Fibroblast of lung (primary cell): Measurements from ENCODE around the gene SMOC2. TPM values are rescaled to one million over a fixed set of nuclear protein-coding genes. Genes with fewer than 3 reads are reported as not detected.

ENCODE experiments used
- DNase-seq, 2 donors: peaks; one replicate each; pipeline versions ENCODE4 v3.0.0 to v3.0.0-alpha.2; 2010; ENCODE audit warnings: low read depth in 2 of 2
- H2AFZ ChIP-seq: 2 replicates; pipeline ENCODE4 v1.5.1; 2012; ENCODE audit warnings: low read length, control low read depth, inconsistent platforms
- H3K27ac ChIP-seq: 2 replicates; pipeline ENCODE4 v1.5.1; 2011; ENCODE audit warnings: low read length, control low read depth; ENCODE audit not compliant: insufficient read depth
- H3K27me3 ChIP-seq: 2 replicates; pipeline ENCODE4 v1.5.1; 2011; ENCODE audit warnings: mild to moderate bottlenecking, low read length; ENCODE audit not compliant: control insufficient read depth, insufficient read depth
- H3K36me3 ChIP-seq: 2 replicates; pipeline ENCODE4 v1.5.1; 2011; ENCODE audit warnings: low read length; ENCODE audit not compliant: control insufficient read depth, insufficient read depth
- H3K4me1 ChIP-seq: 2 replicates; pipeline ENCODE4 v1.5.1; 2011; ENCODE audit warnings: low read length; ENCODE audit not compliant: control insufficient read depth, insufficient read depth; ENCODE audit errors: extremely low read depth
- H3K4me2 ChIP-seq: 2 replicates; pipeline ENCODE4 v1.5.1; 2011; ENCODE audit warnings: low read length, control low read depth; ENCODE audit not compliant: insufficient read depth; ENCODE audit errors: extremely low read depth
- H3K4me3 ChIP-seq, 4 experiments: fragments of 200-600 bp in 1 of 4; sonication (generic) in 1 of 4; replicated peaks in 1 of 4; 2 replicates each; pipeline ENCODE4 v1.5.1; 2011 to 2016; ENCODE audit warnings: low read length in 4 of 4, low read depth in 3 of 4, mild to moderate bottlenecking in 3 of 4, control low read depth in 2 of 4, inconsistent platforms in 1 of 4, mixed read lengths in 1 of 4; ENCODE audit not compliant: insufficient read depth in 1 of 4; ENCODE audit errors: control extremely low read depth in 1 of 4
- H3K79me2 ChIP-seq: 2 replicates; pipeline ENCODE4 v1.5.1; 2012; ENCODE audit warnings: mild to moderate bottlenecking, low read length, inconsistent platforms; ENCODE audit not compliant: control insufficient read depth, insufficient read depth
- H3K9ac ChIP-seq: 2 replicates; pipeline ENCODE4 v1.5.1; 2011; ENCODE audit warnings: mild to moderate bottlenecking, low read length, control low read depth; ENCODE audit not compliant: insufficient read depth
- H3K9me3 ChIP-seq: 2 replicates; pipeline ENCODE4 v1.5.1; 2012; ENCODE audit warnings: low read depth, low read length; ENCODE audit not compliant: control insufficient read depth, insufficient read depth
- H4K20me1 ChIP-seq: 2 replicates; pipeline ENCODE4 v1.5.1; 2011; ENCODE audit warnings: low read length; ENCODE audit not compliant: control insufficient read depth, insufficient read depth; ENCODE audit errors: extremely low read depth
- EZH2 ChIP-seq: IDR thresholded peaks from 2 replicates; pipeline ENCODE4 v1.5.1; 2012; ENCODE audit warnings: low read length, control low read depth, mild to moderate bottlenecking; ENCODE audit errors: missing control alignments
- polyA plus RNA-seq, 2 donors: library from polyadenylated mRNA; depleted of rRNA in 1 of 2; stranded (reverse) in 1 of 2; unstranded in 1 of 2; fragments of >200 nt; gene quantifications; 2 replicates each; pipeline ENCODE4 v1.2.1, GENCODE V29; 2011 to 2012; ENCODE audit warnings: missing spikeins in 1 of 2
- total RNA-seq: library from RNA; depleted of rRNA; stranded (reverse); fragments of >200 nt; gene quantifications from 2 replicates; pipeline ENCODE4 v1.2.1, GENCODE V29; 2014
- TF ChIP-seq, protein P1 (sequence below), 2 donors: IDR thresholded peaks in 1 of 2; conservative IDR thresholded peaks in 1 of 2; 1 replicate in 1 of 2; 2 replicates in 1 of 2; pipeline ENCODE4 v1.5.1; 2011 to 2012; ENCODE audit warnings: low read length in 2 of 2, control low read depth in 1 of 2, inconsistent platforms in 1 of 2, low read depth in 1 of 2, mild to moderate bottlenecking in 1 of 2

Gene SMOC2
- total and polyA plus RNA-seq, 2 donors (not counting 1 experiment from before 2014, with no cell fraction given), result not detected

DNA sequence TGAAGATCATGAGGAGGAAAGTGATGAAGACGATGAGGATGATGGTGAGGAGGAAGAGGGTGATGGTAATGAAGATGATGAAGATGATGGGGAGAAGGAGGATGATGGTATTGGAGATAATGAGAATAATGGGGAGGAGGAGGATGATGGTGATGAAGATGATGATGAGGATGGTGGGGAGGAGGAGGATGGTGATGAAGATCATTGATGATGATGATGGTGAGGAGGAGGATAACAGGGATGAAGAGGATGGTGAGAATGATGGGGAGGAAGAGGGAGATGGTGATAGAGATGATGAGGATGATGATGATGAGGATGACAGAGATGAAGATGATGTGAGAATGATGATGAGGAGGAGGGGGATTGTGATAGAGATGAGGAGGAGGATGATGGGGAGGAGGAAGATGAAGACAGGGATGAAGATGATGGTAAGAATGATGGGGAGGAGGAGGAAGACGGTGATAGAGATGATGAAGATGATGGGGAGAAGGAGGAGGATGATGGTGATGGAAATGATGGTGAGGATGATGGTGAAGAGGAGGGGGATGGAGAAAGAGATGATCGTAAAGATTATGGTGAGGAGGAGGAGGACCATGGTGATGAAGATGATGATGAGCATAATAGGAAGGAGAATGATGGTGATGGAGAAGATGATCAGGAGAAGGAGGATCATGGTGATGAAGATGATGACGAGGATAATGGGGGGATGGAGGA, 273.7 kb downstream of the SMOC2 start:
- TF ChIP-seq, protein P1, sequence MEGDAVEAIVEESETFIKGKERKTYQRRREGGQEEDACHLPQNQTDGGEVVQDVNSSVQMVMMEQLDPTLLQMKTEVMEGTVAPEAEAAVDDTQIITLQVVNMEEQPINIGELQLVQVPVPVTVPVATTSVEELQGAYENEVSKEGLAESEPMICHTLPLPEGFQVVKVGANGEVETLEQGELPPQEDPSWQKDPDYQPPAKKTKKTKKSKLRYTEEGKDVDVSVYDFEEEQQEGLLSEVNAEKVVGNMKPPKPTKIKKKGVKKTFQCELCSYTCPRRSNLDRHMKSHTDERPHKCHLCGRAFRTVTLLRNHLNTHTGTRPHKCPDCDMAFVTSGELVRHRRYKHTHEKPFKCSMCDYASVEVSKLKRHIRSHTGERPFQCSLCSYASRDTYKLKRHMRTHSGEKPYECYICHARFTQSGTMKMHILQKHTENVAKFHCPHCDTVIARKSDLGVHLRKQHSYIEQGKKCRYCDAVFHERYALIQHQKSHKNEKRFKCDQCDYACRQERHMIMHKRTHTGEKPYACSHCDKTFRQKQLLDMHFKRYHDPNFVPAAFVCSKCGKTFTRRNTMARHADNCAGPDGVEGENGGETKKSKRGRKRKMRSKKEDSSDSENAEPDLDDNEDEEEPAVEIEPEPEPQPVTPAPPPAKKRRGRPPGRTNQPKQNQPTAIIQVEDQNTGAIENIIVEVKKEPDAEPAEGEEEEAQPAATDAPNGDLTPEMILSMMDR (conservative IDR thresholded peaks at IDR 0.05 in 1 of 2, IDR thresholded peaks at IDR 0.05 in 1 of 2; ENCODE audit: low read depth in 1 of 2, low read length in 2 of 2), result no peak
- TF ChIP-seq EZH2, result no peak
- Histone ChIP-seq H3K4me1 (no peaks in the 10 kb centered on the region), H3K4me2 (no peak overlapping the region), H4K20me1 (no peaks in the 10 kb centered on the region), H3K4me3 (no peak overlapping the region), H3K27ac (no peak overlapping the region), H3K27me3 (no peaks in the 10 kb centered on the region), H3K9ac (no peak overlapping the region), H3K79me2 (no peaks in the 10 kb centered on the region), H2AFZ (no peak overlapping the region), H3K9me3 (no peaks in the 10 kb centered on the region), H3K36me3 (no peaks in the 10 kb centered on the region)
- no peak for DNase-seq

DNA sequence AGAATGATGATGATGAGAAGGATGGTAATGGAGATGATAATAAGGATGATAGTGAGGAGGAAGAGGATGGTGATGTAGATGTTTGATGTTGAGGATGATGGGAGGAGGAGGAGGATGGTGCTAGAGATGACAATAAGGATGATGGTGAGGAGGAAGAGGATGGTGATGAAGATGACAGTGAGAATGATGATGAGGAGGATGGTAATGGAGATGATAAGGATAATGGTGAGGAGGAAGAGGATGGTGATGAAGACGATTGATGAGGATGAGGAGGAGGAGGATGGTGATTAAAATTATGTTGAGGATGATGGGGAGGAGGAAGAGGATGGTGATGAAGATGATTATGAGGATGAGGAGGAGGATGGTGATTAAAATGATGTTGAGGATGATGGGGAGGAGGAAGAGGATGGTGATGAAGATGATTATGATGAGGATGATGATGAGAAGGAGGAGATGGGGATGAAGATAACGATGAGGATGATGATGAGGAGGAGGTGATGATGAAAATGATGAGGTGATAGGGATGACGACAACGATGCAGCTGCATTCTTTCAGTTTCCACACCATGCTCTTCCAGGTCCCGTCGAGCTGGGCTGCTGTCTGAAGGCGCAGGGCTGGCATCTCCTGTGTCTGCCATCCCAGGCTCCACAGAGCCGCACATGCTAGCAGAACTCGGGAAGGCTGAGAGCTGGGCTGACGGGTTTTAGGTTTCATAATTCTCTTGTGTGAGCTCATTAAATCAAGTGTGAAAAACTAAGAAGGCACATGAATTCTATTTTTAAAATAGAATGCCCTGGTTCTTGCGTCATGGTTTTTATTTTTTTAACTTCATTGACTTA, 274.9 kb downstream of the SMOC2 start:
- Histone ChIP-seq H3K4me3 (no peak overlapping the region), H3K9ac (no peak overlapping the region), H3K4me2 (no peak overlapping the region), H3K4me1 (no peaks in the 10 kb centered on the region), H2AFZ (no peak overlapping the region), H3K27me3 (no peaks in the 10 kb centered on the region), H3K36me3 (no peaks in the 10 kb centered on the region), H4K20me1 (no peaks in the 10 kb centered on the region), H3K27ac (no peak overlapping the region), H3K9me3 (no peaks in the 10 kb centered on the region), H3K79me2 (no peaks in the 10 kb centered on the region)
- DNase-seq, result no peak
- TF ChIP-seq, protein P1 (conservative IDR thresholded peaks at IDR 0.05 in 1 of 2, IDR thresholded peaks at IDR 0.05 in 1 of 2; ENCODE audit: low read depth in 1 of 2, low read length in 2 of 2), result no peak
- TF ChIP-seq EZH2, result no peak

DNA sequence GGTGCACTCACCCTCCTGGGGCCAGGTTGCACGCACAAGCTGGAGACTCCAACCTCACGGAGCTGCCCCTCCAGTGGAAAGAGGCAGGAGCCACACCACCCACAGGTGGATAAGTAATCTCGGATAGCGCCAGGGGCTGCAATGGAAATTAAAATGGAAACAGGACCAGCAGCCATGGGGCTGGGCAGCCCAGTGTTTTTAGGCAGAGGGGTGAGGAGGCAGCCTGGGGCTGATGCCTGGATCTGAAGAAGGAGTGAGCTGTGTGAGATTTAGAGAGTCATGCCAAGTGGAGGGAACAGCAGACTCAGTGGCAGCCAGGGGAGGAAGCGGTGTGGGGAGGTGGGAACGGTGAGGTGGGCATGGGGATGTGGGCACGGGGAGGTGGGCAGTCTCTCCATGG, 275.6 kb downstream of the SMOC2 start:
- H3K4me1 ChIP-seq, result no peaks in the 10 kb centered on the region
- TF ChIP-seq EZH2, result no peak
- TF ChIP-seq, protein P1 (conservative IDR thresholded peaks at IDR 0.05 in 1 of 2, IDR thresholded peaks at IDR 0.05 in 1 of 2; ENCODE audit: low read depth in 1 of 2, low read length in 2 of 2), result no peak
- H3K4me2 ChIP-seq, result no peak overlapping the region
- no peaks in the 10 kb centered on the region for H3K27me3 ChIP-seq
- no peaks in the 10 kb centered on the region for H4K20me1 ChIP-seq
- H3K4me3 ChIP-seq, result no peak overlapping the region
- H3K79me2 ChIP-seq, result no peaks in the 10 kb centered on the region
- no peak overlapping the region for H3K27ac ChIP-seq
- no peaks in the 10 kb centered on the region for H3K36me3 ChIP-seq
- no peak overlapping the region for H3K9ac ChIP-seq
- no peak overlapping the region for H2AFZ ChIP-seq
- DNase-seq, result no peak
- no peaks in the 10 kb centered on the region for H3K9me3 ChIP-seq
